PC-9 (cell line): ENCODE measurements around the gene KCNQ5.

Source experiments
- EZH2 ChIP-seq: fragments of 200-600 bp; sonication (generic); IDR thresholded peaks from 2 replicates; pipeline ENCODE4 v1.8.0; 2017; ENCODE audit warnings: antibody characterized with exemption, low read depth
- TF ChIP-seq, protein P1 (sequence below): fragments of 200-600 bp; sonication (generic); conservative IDR thresholded peaks from 2 replicates; pipeline ENCODE4 v1.6.1; 2017; ENCODE audit warnings: mixed run types, antibody characterized with exemption, mild to moderate bottlenecking, moderate library complexity

DNA sequence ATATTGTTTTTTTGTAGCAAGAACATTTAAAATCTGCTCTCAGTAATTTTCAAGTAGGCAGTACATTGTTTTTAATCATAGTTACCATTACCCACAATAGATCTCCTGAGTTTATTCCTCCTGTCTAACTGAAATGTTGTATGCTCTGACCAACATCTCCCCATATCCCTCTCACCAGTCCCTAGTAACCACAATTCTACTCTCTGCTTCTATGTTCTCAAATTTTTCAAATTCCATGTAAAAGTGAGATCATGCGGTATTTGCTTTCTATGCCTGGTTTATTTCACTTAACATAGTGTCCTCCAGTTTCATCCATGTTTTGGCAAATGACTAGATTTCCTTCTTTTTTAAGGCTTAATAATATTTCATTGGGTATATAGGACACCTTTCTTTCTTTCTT, 300.5 kb downstream of the KCNQ5 start:
- TF ChIP-seq, protein P1, sequence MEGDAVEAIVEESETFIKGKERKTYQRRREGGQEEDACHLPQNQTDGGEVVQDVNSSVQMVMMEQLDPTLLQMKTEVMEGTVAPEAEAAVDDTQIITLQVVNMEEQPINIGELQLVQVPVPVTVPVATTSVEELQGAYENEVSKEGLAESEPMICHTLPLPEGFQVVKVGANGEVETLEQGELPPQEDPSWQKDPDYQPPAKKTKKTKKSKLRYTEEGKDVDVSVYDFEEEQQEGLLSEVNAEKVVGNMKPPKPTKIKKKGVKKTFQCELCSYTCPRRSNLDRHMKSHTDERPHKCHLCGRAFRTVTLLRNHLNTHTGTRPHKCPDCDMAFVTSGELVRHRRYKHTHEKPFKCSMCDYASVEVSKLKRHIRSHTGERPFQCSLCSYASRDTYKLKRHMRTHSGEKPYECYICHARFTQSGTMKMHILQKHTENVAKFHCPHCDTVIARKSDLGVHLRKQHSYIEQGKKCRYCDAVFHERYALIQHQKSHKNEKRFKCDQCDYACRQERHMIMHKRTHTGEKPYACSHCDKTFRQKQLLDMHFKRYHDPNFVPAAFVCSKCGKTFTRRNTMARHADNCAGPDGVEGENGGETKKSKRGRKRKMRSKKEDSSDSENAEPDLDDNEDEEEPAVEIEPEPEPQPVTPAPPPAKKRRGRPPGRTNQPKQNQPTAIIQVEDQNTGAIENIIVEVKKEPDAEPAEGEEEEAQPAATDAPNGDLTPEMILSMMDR = no peak
- TF ChIP-seq EZH2 = no peak
